Fibroblast of skin of abdomen (primary cell): ENCODE data around the gene CTSE.

Experiments used
- DNase-seq: peaks from one replicate; pipeline ENCODE4 v3.0.0-alpha.2; 2013

CTSE gene

DNA sequence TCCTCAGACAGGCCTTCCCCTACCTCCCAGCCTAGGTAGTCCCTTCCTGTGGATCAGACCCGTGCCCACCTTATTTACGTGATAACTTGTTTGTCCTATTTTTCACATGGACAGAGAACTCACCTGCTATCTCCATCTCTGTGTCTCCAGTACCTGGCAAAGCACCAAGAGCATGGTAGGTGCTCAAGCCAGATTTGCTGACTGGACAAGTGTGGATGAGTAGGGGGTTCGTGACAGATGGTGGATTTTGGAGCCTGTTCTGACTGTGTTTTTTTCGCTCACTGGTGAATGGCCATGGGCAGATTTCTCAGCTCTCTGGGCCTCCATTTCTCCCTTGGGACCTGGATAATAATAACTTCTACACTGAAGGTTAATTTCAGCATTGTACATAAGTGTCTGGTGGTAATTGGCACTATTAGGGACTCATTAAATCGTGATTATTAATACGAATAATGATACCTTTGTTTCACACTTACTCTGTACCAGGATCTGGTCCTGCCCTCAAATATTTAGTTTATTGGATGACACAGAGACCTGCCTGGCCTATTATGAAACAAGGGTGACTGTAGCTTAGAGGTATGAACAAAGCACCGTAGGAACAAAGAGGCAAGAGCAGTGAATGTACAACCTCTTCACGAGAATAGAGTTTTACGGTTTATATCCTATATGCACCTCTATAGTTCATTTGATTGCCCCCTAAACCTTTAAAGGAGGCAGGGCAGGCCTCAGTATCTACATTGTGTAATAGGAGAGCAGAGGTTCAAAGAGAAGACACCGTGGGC, 56.0 kb downstream of the CTSE start:
- DNase-seq, result no peak

DNA sequence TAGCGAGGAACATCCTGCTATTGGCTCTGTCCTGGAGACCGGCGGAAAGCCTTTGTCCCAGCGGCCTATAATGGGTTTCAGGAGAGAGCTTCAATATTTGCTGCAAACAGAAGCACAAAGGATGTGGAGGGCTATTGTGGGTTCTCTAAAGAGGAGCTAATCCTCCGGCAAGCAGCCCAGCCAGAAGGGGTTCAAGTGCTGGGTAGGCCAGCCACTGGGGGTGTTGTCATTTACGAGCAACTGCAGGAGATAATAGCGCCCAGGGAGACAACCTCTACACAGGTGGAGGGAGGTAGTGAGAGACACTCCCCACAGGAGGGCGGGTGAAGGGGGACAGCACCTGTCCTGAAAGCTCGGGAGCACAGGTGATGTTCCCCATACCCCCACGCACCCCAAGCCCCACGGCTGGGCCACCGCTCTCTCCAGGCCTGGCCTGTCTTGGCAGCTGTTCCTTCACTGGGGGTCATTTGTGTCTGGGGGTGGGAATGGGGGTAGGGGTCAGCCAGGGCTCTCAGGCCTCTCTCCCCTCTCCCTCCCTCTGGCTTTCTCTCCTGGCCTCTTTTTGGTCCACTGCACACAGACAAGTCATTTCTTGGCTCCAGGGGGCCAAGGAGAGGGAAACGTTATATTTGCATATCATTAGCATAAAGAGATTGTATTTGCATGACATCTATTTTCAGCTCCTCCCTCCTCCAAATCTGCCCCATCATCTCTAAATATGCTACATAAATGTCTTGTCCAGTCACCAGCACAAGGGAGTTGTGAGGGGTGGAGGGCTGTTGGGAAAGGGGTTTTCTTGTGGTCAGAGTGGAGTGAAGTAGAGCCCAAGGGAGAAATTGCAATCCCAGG, 58.4 kb downstream of the CTSE start:
- no peak for DNase-seq

DNA sequence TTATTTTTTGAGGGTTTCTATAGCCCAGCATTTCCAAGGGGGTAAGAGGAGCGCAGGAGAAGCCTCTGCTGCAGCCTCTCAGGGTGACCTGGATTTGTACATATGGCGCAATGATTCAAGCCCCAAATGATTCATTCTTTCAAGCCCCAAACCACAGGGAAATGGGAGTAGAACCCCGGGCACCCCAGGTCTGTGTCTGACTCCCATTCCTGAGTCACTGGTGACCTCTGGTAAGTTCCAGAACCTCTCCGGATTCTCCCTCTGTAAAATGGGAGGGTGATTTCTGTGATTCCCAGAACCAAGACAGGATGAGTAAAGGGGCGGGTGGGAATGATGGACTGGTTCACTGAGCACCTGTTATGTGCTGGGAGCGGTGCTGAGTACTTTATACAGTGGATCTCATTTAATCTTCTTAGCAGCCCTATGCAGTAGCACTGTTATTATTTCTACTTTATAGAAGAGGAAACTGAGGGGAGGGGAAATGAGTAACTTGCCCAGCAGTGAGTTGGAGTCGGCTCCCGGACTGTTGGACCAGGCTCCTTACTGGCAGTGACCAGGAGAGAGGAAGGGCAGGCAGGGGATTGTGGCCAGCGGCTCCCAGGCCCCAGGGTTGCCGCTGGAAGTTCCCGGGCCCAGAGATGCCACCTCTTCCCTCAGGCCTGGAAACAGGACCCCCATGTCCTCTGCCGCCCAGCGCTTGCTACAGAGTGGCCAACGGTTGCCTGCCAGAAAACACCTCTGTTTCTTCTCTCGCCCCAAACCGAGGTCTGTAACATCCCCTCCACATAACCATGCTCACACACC, 60.1 kb downstream of the CTSE start:
- peak; percentile 82 for DNase-seq

DNA sequence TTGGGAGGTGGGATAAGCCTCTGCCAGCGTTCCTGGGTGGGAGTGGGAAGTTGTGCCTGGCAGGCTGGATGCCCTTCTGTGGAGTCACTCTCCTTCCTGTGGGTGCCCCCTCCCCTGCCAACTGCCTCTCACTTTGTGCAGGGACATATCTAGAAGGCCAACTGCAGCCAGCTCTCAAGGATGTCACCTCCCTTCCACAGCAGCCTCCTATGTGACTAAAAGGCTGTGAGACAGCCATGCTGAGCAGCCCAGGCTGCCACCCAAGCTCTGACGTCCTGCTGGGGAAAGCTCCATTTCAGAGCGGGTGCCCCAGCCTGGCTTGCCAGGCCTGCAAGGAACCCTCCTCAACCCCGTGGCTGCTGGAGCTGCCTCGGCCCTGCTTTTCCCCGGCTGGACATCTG, 60.9 kb downstream of the CTSE start:
- DNase-seq, result no peak

DNA sequence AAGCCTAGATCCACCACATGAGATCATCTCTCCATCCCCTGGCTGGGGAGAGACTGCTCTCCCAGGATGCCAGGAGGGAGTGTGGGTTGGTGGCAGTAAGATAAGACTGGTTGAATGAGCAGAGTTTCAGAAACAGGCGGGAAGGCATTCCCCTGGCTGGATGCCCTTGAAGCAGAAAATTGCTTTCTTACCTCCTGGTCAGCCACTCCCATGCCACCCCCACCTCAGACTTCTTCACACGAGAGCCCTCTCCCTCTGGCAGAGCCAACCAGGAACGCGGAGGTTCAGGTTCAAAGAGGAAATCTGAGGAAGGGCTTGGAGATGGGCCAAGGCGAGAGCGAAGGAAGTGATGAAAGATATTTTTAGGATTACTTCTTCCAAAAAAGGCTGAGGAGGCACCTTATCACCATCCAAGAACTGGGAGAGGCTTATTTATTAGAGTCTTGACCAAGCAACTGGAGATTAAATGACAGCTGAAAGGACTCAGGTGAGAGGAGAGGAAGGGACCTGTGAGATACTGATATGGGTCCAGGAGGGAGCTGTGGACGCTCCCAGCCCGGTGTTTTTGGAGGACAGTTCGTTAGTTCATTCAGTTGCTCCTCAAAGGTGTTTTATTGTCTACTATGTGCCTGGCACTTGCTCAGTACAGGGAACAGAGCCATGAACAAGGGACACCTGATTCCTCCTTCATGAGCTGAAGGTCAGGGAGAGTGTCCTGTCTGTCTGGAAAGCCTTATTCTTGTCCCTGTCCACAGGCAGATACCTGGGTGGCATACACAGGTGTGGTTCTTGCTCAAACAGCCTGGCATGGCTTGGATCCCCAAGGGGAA, 61.5 kb downstream of the CTSE start:
- DNase-seq, result peak; percentile 39

DNA sequence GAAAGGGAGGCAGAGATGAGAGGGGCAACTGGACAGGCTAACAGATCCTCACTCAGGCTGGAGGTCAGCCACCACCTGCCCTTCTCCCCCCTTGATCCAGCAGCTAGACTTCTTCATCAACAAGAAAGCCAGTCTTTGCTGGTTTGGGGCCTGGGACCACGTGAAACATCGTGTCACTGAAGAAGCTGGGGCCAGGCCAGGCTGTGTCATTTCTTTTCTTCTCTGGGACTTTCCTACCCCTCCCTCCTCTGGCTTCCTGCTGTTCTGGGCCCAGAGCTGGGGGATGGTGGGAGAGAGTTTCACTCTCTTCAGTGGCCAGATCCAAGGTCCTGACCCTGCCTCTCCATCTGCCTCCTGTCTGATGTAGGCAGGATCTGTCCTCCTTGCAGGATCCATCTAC, 62.3 kb downstream of the CTSE start:
- DNase-seq, result no peak

DNA sequence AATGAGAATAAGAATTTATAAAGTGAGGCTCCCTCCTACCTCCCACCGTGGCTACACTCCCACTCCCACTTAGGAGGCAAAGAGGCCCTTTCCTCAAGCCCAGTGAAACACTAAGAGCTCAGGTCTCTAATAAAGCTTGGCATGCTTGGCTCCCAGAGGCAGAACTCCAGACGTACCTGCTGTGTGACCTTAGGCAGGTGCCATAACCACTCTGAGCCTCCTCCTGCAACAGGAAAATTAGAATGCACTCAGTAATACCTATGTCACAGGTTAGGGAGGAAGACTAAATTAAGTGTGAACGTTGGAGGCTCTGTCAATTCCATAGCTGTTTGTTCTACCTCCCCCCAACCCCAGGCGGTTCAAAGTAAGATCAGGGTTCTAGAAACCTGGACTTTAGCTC, 63.9 kb downstream of the CTSE start:
- DNase-seq, result no peak
